ENCODE measurements around the gene ADISSP. TPM values are rescaled to one million over a fixed set of nuclear protein-coding genes. Genes with fewer than 3 reads are reported as not detected.

The ADISSP gene
- total RNA-seq, 6 experiments from 2014 or later, result 86.0 to 105 (median 89.9) TPM

DNA sequence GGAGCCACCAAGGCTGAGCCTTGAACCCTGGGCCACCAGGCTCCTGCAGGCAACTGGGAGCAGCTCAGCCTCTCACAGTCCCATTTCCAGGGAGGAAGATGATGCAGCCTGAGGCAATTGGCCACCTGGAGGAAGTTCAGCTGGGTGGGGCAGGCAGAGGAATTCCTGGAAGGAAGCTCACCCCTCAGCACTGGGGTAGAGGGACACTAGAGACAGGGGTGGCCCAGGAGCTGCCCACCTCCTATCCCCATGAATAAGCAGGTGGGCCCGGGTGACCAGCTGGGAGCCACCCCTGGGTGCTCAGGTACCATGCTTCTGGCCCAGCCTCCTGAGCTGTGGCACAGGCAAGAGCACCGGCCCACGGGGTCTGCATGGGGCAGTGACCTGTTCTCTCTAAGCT lies 38.7 kb downstream of the ADISSP start:
- no peak for DNase-seq
- TF ChIP-seq, protein P1, sequence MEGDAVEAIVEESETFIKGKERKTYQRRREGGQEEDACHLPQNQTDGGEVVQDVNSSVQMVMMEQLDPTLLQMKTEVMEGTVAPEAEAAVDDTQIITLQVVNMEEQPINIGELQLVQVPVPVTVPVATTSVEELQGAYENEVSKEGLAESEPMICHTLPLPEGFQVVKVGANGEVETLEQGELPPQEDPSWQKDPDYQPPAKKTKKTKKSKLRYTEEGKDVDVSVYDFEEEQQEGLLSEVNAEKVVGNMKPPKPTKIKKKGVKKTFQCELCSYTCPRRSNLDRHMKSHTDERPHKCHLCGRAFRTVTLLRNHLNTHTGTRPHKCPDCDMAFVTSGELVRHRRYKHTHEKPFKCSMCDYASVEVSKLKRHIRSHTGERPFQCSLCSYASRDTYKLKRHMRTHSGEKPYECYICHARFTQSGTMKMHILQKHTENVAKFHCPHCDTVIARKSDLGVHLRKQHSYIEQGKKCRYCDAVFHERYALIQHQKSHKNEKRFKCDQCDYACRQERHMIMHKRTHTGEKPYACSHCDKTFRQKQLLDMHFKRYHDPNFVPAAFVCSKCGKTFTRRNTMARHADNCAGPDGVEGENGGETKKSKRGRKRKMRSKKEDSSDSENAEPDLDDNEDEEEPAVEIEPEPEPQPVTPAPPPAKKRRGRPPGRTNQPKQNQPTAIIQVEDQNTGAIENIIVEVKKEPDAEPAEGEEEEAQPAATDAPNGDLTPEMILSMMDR (IDR thresholded peaks at IDR 0.05), result no peak
- H3K9me3 Mint-ChIP-seq, result no peaks in the 10 kb centered on the region
- H3K4me1 Mint-ChIP-seq (ENCODE audit: low read depth), result peaks cover 16% of the 10 kb centered on the region
- H3K27me3 Mint-ChIP-seq (ENCODE audit: insufficient read depth), result peaks cover 36% of the 10 kb centered on the region
- no peak overlapping the region for H3K4me3 Mint-ChIP-seq
- no peaks in the 10 kb centered on the region for H3K36me3 Mint-ChIP-seq (ENCODE audit: low read depth)
- no peak overlapping the region for H3K27ac Mint-ChIP-seq

DNA sequence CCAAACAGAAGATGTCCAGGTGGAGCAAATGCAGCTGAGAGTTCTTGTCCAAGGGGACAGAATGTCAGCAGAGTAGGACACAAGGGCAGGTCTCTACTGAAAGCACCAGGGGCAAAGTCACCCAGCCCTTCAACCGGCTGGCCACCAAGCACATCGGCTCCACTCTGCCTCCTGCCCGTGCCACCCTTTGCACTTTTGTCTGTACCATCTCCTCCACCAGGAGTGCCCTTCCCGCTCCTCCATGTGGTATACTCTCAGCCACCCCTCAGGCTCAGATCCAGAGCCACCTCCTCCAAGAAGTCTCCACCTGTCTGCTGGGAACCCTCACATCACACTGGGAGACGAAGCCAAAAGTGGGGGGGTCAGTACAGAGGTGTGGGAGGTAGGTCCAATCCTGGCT lies 39.2 kb downstream of the ADISSP start:
- DNase-seq, result no peak
- Mint-ChIP-seq H3K27ac (no peak overlapping the region), H3K4me3 (no peak overlapping the region), H3K9me3 (no peaks in the 10 kb centered on the region), H3K27me3 (ENCODE audit: insufficient read depth) (peaks cover 31% of the 10 kb centered on the region), H3K36me3 (ENCODE audit: low read depth) (no peaks in the 10 kb centered on the region), H3K4me1 (ENCODE audit: low read depth) (peaks cover 16% of the 10 kb centered on the region)
- TF ChIP-seq, protein P1 (IDR thresholded peaks at IDR 0.05), result no peak

DNA sequence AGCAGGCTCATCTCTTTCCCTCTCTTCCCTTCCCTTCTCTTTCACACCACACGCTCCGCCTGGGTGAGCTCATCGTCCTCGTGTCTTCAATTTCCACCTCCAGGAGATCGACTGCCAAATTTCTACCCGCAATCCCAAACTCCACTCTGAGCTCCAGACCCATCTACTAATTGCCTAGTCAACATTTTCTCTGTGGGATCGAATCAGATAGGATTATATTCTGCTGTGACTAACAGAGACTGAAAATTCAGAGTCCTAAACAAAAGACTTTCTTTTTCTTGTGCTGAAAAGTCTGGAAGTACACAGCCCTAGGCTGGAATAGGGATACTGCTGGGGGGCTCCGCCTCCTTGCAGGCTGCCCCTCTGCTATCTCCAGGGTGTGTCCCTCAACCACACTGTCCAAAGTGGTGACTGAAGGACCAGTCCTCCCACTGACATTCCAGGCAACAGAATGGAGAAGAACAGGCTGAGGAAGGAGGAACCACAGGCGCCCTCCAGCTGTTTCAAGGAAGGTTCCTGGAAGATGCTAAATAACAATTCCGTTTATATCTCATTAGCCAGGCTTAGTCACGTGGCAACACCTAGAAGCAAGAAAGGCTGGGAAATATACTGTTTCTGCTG lies 40.0 kb downstream of the ADISSP start:
- peak overlapping the region; percentile 73 for H3K4me3 Mint-ChIP-seq
- no peak overlapping the region; the same call in 1 of the 2 replicates for H3K27ac Mint-ChIP-seq
- H3K27me3 Mint-ChIP-seq (ENCODE audit: insufficient read depth), result peaks cover 25% of the 10 kb centered on the region
- TF ChIP-seq, protein P1 (IDR thresholded peaks at IDR 0.05), result no peak
- H3K36me3 Mint-ChIP-seq (ENCODE audit: low read depth), result no peaks in the 10 kb centered on the region
- H3K9me3 Mint-ChIP-seq, result no peaks in the 10 kb centered on the region
- DNase-seq, result peak; percentile 18
- H3K4me1 Mint-ChIP-seq (ENCODE audit: low read depth), result peaks cover 16% of the 10 kb centered on the region

DNA sequence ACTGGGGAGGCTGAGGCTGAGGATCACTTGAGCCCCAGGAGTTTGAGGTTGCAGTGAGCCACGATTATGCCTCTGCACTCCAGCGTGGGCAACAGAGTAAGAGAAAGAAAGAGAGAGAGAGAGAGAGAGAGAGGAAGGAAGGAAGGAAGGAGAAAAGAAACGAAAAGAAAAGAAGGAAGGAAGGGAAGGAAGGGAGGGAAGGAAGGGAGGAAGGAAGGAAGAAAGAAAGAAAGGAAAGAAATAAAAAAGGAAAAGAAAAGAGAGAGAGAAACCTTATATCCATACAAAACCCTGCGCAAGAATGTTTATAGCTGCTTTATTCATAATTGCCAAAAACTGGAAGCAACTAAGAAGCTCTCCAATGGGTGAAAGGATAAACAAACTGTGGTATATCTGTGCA lies 43.2 kb downstream of the ADISSP start:
- H3K27ac Mint-ChIP-seq, result no peak overlapping the region
- H3K4me1 Mint-ChIP-seq (ENCODE audit: low read depth), result peaks cover 16% of the 10 kb centered on the region
- H3K4me3 Mint-ChIP-seq, result no peak overlapping the region
- DNase-seq, result no peak
- no peaks in the 10 kb centered on the region for H3K9me3 Mint-ChIP-seq
- H3K27me3 Mint-ChIP-seq (ENCODE audit: insufficient read depth), result peaks cover 12% of the 10 kb centered on the region
- no peaks in the 10 kb centered on the region for H3K36me3 Mint-ChIP-seq (ENCODE audit: low read depth)
- TF ChIP-seq, protein P1 (IDR thresholded peaks at IDR 0.05), result no peak

DNA sequence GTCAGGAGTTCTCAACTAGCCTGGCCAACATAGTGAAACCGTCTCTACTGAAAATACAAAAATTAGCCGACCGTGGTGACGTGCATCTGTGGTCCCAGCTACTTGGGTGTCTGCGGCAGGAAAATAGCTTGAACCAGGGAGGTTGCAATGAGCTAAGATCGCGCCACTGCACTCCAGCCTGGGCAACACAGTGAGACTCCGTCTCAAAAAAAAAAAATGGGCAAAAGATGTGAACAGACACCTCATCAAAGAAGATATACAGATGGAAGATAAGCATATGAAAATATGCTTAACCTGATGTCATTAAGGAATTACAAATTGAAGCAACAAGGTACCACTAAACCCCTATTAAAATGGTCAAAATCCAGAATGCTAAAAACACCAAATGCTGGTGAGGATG lies 44.3 kb downstream of the ADISSP start:
- no peak overlapping the region for H3K4me3 Mint-ChIP-seq
- DNase-seq, result no peak
- H3K36me3 Mint-ChIP-seq (ENCODE audit: low read depth), result no peaks in the 10 kb centered on the region
- H3K4me1 Mint-ChIP-seq (ENCODE audit: low read depth), result peaks cover 15% of the 10 kb centered on the region
- no peak overlapping the region for H3K27ac Mint-ChIP-seq
- TF ChIP-seq, protein P1 (IDR thresholded peaks at IDR 0.05), result no peak
- no peaks in the 10 kb centered on the region for H3K9me3 Mint-ChIP-seq
- H3K27me3 Mint-ChIP-seq (ENCODE audit: insufficient read depth), result peaks cover 11% of the 10 kb centered on the region
